Measurements from ENCODE around the gene ENDOD1.

DNA sequence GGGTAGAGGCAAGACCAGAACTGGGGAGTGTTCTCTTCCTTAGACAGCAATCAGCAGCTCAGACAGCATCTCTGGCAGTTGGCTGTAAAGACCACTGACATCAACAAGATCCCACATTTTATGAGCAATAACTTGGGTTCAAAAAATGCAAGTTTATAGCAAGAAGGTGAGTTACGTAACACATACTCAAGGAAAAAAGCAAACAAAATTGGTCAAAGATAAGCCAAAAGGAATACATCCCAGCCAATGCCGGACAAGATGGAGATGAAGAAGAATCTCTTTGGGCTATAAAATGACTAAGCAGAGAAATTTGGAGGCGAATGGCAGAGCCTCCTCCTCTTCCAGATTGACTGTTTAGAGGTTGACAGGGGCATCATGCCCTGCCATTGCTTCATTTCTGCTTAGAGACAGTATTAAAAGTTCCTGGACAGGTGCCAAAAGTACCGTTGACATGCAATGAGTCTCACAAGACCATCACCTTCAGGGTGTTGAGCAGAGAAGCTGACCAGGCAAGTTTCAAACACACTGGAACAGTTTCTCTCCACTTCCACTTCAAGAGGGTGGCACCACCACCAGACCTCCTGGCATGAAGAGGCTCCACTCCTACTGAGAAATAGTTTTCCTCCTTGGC is 55.9 kb downstream of the ENDOD1 start:
- TF ChIP-seq CTCF (IDR thresholded peaks at IDR 0.05) (no peak), POLR2A (IDR thresholded peaks at IDR 0.05) (no peak)

Measured in right lobe of liver (tissue), 4 donors.